ENCODE measurements around the gene VEGFB. TPM values are rescaled to one million over a fixed set of nuclear protein-coding genes. Genes with fewer than 3 reads are reported as not detected.

Gene VEGFB
- polyA plus RNA-seq, 3 donors: 0.40 to 5.6 TPM; not detected in 1

DNA sequence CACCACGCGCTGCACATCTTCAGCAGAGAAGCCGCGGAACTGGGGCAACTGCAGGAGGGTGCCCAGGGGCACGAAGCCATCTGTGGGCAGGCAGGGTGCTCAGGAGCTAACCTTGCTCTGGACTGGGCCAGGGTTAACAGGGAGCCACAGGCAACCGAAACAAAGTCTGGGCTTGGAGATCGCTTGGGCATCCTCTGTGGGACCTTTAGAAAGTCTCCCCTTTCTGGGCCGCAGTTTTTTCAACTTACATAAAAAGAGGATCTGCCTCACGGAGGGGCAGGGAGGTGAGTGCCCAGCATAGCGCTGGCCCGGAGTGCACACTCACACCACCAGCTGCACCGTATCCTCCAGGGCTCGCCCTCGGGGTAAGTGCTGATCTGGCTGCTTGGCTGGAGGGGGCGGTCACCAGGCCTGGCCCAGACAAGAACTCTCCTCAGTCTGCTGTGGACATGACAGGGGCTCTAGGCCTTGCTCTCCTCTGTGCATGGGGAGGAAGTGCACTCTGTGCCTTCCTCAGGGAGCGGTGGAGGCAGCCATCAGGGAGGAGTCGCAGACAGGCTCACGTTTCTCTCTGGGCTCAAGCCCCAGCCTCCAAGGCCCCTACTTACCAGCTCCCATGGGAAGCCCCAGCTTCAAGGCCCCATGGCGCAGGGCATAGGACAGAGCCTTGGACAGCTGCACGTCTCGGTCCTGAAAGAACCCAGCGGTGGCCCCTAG is 9.3 kb upstream of the VEGFB start:
- DNase-seq: no peak
- peaks cover 28 to 51% of the 10 kb centered on the region in 2 donors for H3K36me3 Mint-ChIP-seq
- H3K4me3 Mint-ChIP-seq: peak overlapping the region; percentile 68 to 81
- Histone ChIP-seq H3K4me3 (replicated peaks in 1 of 3; ENCODE audit: low read depth in 2 of 3, low read length in 3 of 3) (peak overlapping the region; percentile 65 to 97 (median 96)), H3K79me2 (ENCODE audit: insufficient read depth, low read length) (peaks cover 40% of the 10 kb centered on the region), H3K27me3 (ENCODE audit: control insufficient read depth in 2 of 2, insufficient read depth in 2 of 2, low read length in 2 of 2) (no peaks in the 10 kb centered on the region), H3K4me2 (replicated peaks; ENCODE audit: extremely low read depth, low read length, poor library complexity, severe bottlenecking) (peak overlapping the region; percentile 98), H3K4me1 (ENCODE audit: control insufficient read depth in 1 of 2, insufficient read depth in 2 of 2, low read length in 2 of 2) (peaks cover 39 to 50% of the 10 kb centered on the region in 2 donors), H2AFZ (ENCODE audit: insufficient read depth, low read depth, low read length, poor library complexity, severe bottlenecking) (no peak overlapping the region), H4K20me1 (ENCODE audit: insufficient read depth, low read length) (peaks cover 47% of the 10 kb centered on the region), H3K36me3 (replicated peaks in 1 of 2; ENCODE audit: control insufficient read depth in 1 of 2, insufficient read depth in 2 of 2, low read length in 2 of 2) (peaks cover 37 to 39% of the 10 kb centered on the region in 2 donors), H3K9ac (ENCODE audit: insufficient read depth, low read length, poor library complexity, severe bottlenecking) (peak overlapping the region; percentile 84), H3K9me3 (replicated peaks in 1 of 2; ENCODE audit: control insufficient read depth in 1 of 2, insufficient read depth in 1 of 2, low read length in 2 of 2) (no peaks in the 10 kb centered on the region), H3K27ac (ENCODE audit: low read depth in 1 of 2, low read length in 2 of 2) (peak overlapping the region; percentile 15 to 92)
- TF ChIP-seq CTCF (IDR thresholded peaks at IDR 0.05): no peak
- no peaks in the 10 kb centered on the region for H3K9me3 Mint-ChIP-seq
- 86% methylated on average over 11 of the region's 22 CpGs for WGBS (ENCODE audit: insufficient coverage)
- peaks cover 42% of the 10 kb centered on the region for H3K4me1 Mint-ChIP-seq
- intact Hi-C loops (cut with micrococcal nuclease): no loop called here
- peak overlapping the region; percentile 35 to 95 (median 77) for H3K27ac Mint-ChIP-seq
- peaks cover 0 to 1% (median 0%) of the 10 kb centered on the region in 3 donors for H3K27me3 Mint-ChIP-seq (ENCODE audit: low read depth in 3 of 3)

DNA sequence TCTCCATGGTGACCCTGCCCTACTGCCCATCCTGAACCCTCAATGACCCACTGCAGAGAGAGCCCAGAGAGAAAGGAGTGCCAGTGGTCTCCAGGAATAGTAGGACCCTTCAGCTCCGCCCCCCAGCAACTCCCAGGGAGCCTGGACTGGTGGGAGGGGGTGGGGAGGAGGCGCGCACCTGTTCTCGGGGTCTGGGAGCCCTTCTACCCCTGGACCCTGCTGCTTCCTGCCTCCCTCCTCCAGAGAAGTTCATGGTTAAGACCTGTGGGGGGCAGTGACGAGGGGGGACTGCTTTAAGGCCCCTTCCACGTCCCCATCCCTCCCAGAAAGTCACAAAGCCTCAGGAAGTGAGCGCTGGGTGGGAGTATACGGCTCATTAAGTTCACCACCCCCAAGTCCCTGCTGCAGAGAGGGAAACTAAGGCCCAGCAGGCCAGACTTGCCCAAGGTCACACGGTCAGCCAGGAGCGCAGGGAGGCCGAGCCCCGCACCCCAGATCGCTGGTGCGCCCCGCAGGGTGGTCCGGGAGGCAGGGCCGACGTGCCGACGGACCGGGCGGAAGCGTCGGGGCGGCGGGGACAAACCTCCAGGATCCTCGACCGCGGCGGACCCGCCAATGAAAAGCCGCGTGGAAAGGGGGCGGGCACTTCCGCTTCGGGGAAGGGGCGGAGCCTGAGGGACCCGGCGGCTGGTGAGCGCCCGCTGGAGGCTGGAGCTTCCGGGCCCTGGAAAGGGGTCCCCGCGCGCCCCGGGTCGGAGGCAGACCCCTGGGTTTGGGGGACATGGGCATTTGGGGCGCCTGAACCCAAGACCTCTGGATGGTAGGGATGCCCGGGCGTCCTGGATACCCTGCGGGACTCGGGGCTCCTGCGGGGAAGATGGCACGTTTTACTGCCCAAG is 8.5 kb upstream of the VEGFB start, which contains the start of the genes NUDT22 and TRPT1:
Gene NUDT22 (plus strand): TSS at position 667 of the 899 bp plus-strand sequence. CDS start 379 bp downstream, outside the sequence.
Gene TRPT1 (minus strand): TSS at position 579 of the 899 bp plus-strand sequence. CDS start 326 bp downstream, at position 253.
- peak; percentile 80 to 86 (median 81) for DNase-seq
- Histone ChIP-seq H3K27me3 (ENCODE audit: control insufficient read depth in 2 of 2, insufficient read depth in 2 of 2, low read length in 2 of 2) (no peaks in the 10 kb centered on the region), H3K4me2 (replicated peaks; ENCODE audit: extremely low read depth, low read length, poor library complexity, severe bottlenecking) (peak within 1 kb of the TSS; percentile 98), H3K4me3 (replicated peaks in 1 of 3; ENCODE audit: low read depth in 2 of 3, low read length in 3 of 3) (peak within 1 kb of the TSS; percentile 65 to 97 (median 96)), H3K9me3 (replicated peaks in 1 of 2; ENCODE audit: control insufficient read depth in 1 of 2, insufficient read depth in 1 of 2, low read length in 2 of 2) (no peaks in the 10 kb centered on the region), H3K36me3 (replicated peaks in 1 of 2; ENCODE audit: control insufficient read depth in 1 of 2, insufficient read depth in 2 of 2, low read length in 2 of 2) (peaks cover 29 to 31% of the 10 kb centered on the region in 2 donors), H3K9ac (ENCODE audit: insufficient read depth, low read length, poor library complexity, severe bottlenecking) (peak within 1 kb of the TSS; percentile 84), H3K79me2 (ENCODE audit: insufficient read depth, low read length) (peaks cover 38% of the 10 kb centered on the region), H3K4me1 (ENCODE audit: control insufficient read depth in 1 of 2, insufficient read depth in 2 of 2, low read length in 2 of 2) (peaks cover 40 to 58% of the 10 kb centered on the region in 2 donors), H3K27ac (ENCODE audit: low read depth in 1 of 2, low read length in 2 of 2) (peak within 1 kb of the TSS; percentile 78 to 92), H4K20me1 (ENCODE audit: insufficient read depth, low read length) (peaks cover 39% of the 10 kb centered on the region), H2AFZ (ENCODE audit: insufficient read depth, low read depth, low read length, poor library complexity, severe bottlenecking) (peak within 1 kb of the TSS; percentile 83)
- peak within 1 kb of the TSS; percentile 81 to 89 for H3K4me3 Mint-ChIP-seq
- peaks cover 0 to 1% (median 0%) of the 10 kb centered on the region in 3 donors for H3K27me3 Mint-ChIP-seq (ENCODE audit: low read depth in 3 of 3)
- H3K4me1 Mint-ChIP-seq: peaks cover 42% of the 10 kb centered on the region
- peak; percentile 31 for TF ChIP-seq CTCF (IDR thresholded peaks at IDR 0.05)
- H3K27ac Mint-ChIP-seq: peak within 1 kb of the TSS; percentile 77 to 95 (median 88)
- peaks cover 21 to 43% of the 10 kb centered on the region in 2 donors for H3K36me3 Mint-ChIP-seq
- under 1% methylated on average over 48 of the region's 54 CpGs for WGBS (ENCODE audit: insufficient coverage)
- intact Hi-C loops (cut with micrococcal nuclease): loop anchor here in 1 of 2 donors (1.0 to 2.0 kb wide), 2 partner anchors 15 to 19 kb away; partner anchors contain the start of gene FKBP2
- H3K9me3 Mint-ChIP-seq: no peaks in the 10 kb centered on the region

All from CD14-positive monocyte (primary cell).